HepG2 (cell line): ENCODE data around the gene IQCE. TPM values are rescaled to one million over a fixed set of nuclear protein-coding genes. Genes with fewer than 3 reads are reported as not detected.

Source experiments
- ESRRA ChIP-seq: sonication (generic); formaldehyde crosslinking; IDR thresholded peaks from 2 replicates; pipeline ENCODE4 v1.5.1; 2020; ENCODE audit warnings: mild to moderate bottlenecking, low read depth, missing genetic modification reagents
- MAZ ChIP-seq, 2 experiments: sonication (generic) in 1 of 2; formaldehyde crosslinking in 1 of 2; IDR thresholded peaks; 2 replicates each; pipeline versions ENCODE4 v1.5.0 to v1.6.1; 2012 to 2020; ENCODE audit warnings: low read depth in 2 of 2, mild to moderate bottlenecking in 2 of 2, borderline replicate concordance in 1 of 2, improper control_type of control experiment in 1 of 2, low read length in 1 of 2, missing genetic modification reagents in 1 of 2, moderate library complexity in 1 of 2
- MLLT10 ChIP-seq: sonication (generic); formaldehyde crosslinking; IDR thresholded peaks from 2 replicates; pipeline ENCODE4 v1.4.0; 2020; ENCODE audit warnings: missing genetic modification reagents
- RAD21 ChIP-seq: fragments of 450-650 bp; formaldehyde crosslinking; IDR thresholded peaks from 2 replicates; pipeline ENCODE4 v1.5.0; 2020; ENCODE audit warnings: mild to moderate bottlenecking
- SP1 ChIP-seq, 2 experiments: fragments of 450-650 bp in 1 of 2; sonication (generic) in 1 of 2; formaldehyde crosslinking in 1 of 2; IDR thresholded peaks; 2 replicates each; pipeline versions ENCODE4 v1.4.0 to v1.6.1; 2016 to 2020; ENCODE audit warnings: missing genetic modification reagents in 1 of 2
- TBL1XR1 ChIP-seq: fragments of 150-350 bp; IDR thresholded peaks from 2 replicates; pipeline ENCODE4 v1.6.1; 2014; ENCODE audit warnings: borderline replicate concordance, low read length; ENCODE audit not compliant: partially characterized antibody
- TEAD2 ChIP-seq: sonication (generic); formaldehyde crosslinking; IDR thresholded peaks from 2 replicates; pipeline ENCODE4 v1.9.0; 2021; ENCODE audit warnings: missing genetic modification reagents
- TEAD3 ChIP-seq: optimal IDR thresholded peaks from 2 replicates; pipeline ENCODE3; 2016; ENCODE audit warnings: borderline replicate concordance
- USF2 ChIP-seq, 2 experiments: sonication (generic) in 1 of 2; formaldehyde crosslinking in 1 of 2; IDR thresholded peaks; 2 replicates each; pipeline versions ENCODE4 v1.5.1 to v1.6.1; 2011 to 2020; ENCODE audit warnings: borderline replicate concordance in 1 of 2, low read depth in 1 of 2, low read length in 1 of 2, mild to moderate bottlenecking in 1 of 2, missing genetic modification reagents in 1 of 2, moderate library complexity in 1 of 2
- ZBTB21 ChIP-seq: sonication (generic); formaldehyde crosslinking; IDR thresholded peaks from 2 replicates; pipeline ENCODE4 v1.4.0; 2020; ENCODE audit warnings: missing genetic modification reagents
- ZNF24 ChIP-seq: fragments of 450-650 bp; IDR thresholded peaks from 2 replicates; pipeline ENCODE4 v1.6.1; 2017; ENCODE audit warnings: antibody characterized with exemption, mild to moderate bottlenecking
- ZNF720 ChIP-seq: sonication (generic); formaldehyde crosslinking; IDR thresholded peaks from 2 replicates; pipeline ENCODE4 v1.4.0; 2020; ENCODE audit warnings: missing genetic modification reagents
- ZNF761 ChIP-seq: sonication (generic); formaldehyde crosslinking; conservative IDR thresholded peaks from 2 replicates; pipeline ENCODE4 v1.4.0; 2020; ENCODE audit warnings: mild to moderate bottlenecking, missing genetic modification reagents
- ZNF772 ChIP-seq: sonication (generic); formaldehyde crosslinking; IDR thresholded peaks from 2 replicates; pipeline ENCODE4 v1.5.0; 2020; ENCODE audit warnings: mild to moderate bottlenecking, missing genetic modification reagents
- ZNF784 ChIP-seq: sonication (generic); formaldehyde crosslinking; IDR thresholded peaks from 2 replicates; pipeline ENCODE4 v1.5.1; 2020; ENCODE audit warnings: missing genetic modification reagents, mild to moderate bottlenecking, borderline replicate concordance
- polyA plus RNA-seq, 8 experiments: library from polyadenylated mRNA; depleted of rRNA in 3 of 8; stranded (reverse) in 7 of 8; unstranded in 1 of 8; fragments of >200 nt; fragmentation: Illumina TruSeq in 4 of 8; extraction: Trizol in 4 of 8; gene quantifications; 2 replicates each; pipeline versions ENCODE4 v1.2.1 to v1.2.3, GENCODE V29; 2011 to 2016; ENCODE audit warnings: low read depth in 4 of 8, missing spikeins in 1 of 8, mixed read lengths in 1 of 8; ENCODE audit not compliant: insufficient read depth in 1 of 8
- total RNA-seq, 5 experiments: library from RNA; depleted of rRNA; stranded (reverse); fragments of >200 nt; fragmentation: Illumina TruSeq; extraction: Trizol; gene quantifications; 2 replicates each; pipeline ENCODE4 v1.2.3, GENCODE V29; 2016; ENCODE audit warnings: low read depth in 1 of 5
- TF ChIP-seq, protein P1 (sequence below): sonication (generic); formaldehyde crosslinking; IDR thresholded peaks from 2 replicates; pipeline ENCODE4 v1.4.0; 2020; ENCODE audit warnings: missing genetic modification reagents
- TF ChIP-seq, protein P2 (sequence below): sonication (generic); formaldehyde crosslinking; IDR thresholded peaks from 2 replicates; pipeline ENCODE4 v1.4.0; 2020; ENCODE audit warnings: missing genetic modification reagents

IQCE gene
- total and polyA plus RNA-seq, 2 of the 13 experiments (the other 11 are each of a cell fraction or from before 2014, with no cell fraction given): 1.5 to 2.5 TPM

DNA sequence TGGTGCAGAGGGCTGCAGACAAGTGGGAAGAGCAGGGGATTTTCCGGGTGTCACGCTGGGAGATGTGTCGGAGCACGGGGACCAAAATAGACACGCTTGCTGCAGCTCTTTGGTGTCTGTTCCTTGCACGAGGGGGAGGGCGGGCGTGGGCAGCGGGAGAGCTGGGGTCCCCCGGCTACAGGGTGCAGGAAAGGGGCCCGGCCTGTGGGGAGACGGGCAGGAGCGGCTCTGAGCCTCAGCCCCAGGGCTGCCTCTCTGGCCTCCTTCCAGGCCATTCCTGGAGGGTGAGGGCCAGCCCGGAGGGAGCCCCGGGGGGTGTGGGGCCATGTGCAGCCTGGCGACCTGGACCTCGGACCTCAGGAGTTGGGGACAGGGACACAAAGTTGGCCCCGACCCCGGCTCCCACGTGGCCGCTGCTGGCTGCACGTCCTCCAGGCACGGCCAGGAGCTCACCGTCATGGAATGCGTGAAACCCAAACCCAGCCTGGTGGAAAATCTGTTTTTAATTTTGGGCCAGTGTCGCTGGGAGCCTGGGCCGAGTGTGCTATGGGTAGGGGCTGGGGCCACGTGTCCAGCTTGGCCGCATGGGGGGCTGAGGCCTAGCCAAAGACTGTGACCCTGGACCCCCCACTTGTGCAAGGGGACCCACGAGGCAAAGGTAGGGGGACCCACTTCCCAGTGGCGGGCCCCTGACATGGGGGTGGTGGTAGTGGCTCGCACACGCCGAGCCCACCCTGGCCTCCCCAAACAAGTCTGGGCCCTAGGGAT lies 79.6 kb downstream of the IQCE start (continued):
- no peak for TF ChIP-seq TEAD2 (CRISPR knock-in tag)
- peak; percentile 46; the same call in 1 of the 2 replicates for TF ChIP-seq ZNF761
- no peak for TF ChIP-seq ZNF24
- TF ChIP-seq RAD21 (CRISPR knock-in tag): no peak; the same call in 1 of the 2 replicates
- 0 out of 2 replicates have a peak, but pooled peaks have one; percentile 43 for TF ChIP-seq MAZ (IDR thresholded peaks at IDR 0.05; ENCODE audit: borderline replicate concordance, low read depth, low read length)
- peak; percentile 79 for TF ChIP-seq MAZ (CRISPR knock-in tag; IDR thresholded peaks at IDR 0.05; ENCODE audit: low read depth)
- peak; percentile 93; the same call in 1 of the 2 replicates for TF ChIP-seq ESRRA (CRISPR knock-in tag)
- no peak for TF ChIP-seq TBL1XR1
- no peak for TF ChIP-seq MLLT10
- TF ChIP-seq ZBTB21 (CRISPR knock-in tag): no peak; the same call in 1 of the 2 replicates
- no peak for TF ChIP-seq ZNF784 (CRISPR knock-in tag)
- peak; percentile 79; the same call in 1 of the 2 replicates for TF ChIP-seq ZNF772 (CRISPR knock-in tag)
- TF ChIP-seq, protein P1, sequence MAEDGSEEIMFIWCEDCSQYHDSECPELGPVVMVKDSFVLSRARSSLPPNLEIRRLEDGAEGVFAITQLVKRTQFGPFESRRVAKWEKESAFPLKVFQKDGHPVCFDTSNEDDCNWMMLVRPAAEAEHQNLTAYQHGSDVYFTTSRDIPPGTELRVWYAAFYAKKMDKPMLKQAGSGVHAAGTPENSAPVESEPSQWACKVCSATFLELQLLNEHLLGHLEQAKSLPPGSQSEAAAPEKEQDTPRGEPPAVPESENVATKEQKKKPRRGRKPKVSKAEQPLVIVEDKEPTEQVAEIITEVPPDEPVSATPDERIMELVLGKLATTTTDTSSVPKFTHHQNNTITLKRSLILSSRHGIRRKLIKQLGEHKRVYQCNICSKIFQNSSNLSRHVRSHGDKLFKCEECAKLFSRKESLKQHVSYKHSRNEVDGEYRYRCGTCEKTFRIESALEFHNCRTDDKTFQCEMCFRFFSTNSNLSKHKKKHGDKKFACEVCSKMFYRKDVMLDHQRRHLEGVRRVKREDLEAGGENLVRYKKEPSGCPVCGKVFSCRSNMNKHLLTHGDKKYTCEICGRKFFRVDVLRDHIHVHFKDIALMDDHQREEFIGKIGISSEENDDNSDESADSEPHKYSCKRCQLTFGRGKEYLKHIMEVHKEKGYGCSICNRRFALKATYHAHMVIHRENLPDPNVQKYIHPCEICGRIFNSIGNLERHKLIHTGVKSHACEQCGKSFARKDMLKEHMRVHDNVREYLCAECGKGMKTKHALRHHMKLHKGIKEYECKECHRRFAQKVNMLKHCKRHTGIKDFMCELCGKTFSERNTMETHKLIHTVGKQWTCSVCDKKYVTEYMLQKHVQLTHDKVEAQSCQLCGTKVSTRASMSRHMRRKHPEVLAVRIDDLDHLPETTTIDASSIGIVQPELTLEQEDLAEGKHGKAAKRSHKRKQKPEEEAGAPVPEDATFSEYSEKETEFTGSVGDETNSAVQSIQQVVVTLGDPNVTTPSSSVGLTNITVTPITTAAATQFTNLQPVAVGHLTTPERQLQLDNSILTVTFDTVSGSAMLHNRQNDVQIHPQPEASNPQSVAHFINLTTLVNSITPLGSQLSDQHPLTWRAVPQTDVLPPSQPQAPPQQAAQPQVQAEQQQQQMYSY (CRISPR knock-in tag): no peak; the same call in 1 of the 2 replicates
- no peak for TF ChIP-seq SP1 (IDR thresholded peaks at IDR 0.05)
- no peak for TF ChIP-seq SP1 (CRISPR knock-in tag; IDR thresholded peaks at IDR 0.05)
- no peak for TF ChIP-seq ZNF720 (CRISPR knock-in tag)
- 0 out of 2 replicates have a peak, but pooled peaks have one; percentile 22 for TF ChIP-seq USF2 (IDR thresholded peaks at IDR 0.05; ENCODE audit: low read depth, low read length)
- TF ChIP-seq USF2 (CRISPR knock-in tag; IDR thresholded peaks at IDR 0.05; ENCODE audit: borderline replicate concordance): peak; percentile 68; the same call in 1 of the 2 replicates
- TF ChIP-seq, protein P2, sequence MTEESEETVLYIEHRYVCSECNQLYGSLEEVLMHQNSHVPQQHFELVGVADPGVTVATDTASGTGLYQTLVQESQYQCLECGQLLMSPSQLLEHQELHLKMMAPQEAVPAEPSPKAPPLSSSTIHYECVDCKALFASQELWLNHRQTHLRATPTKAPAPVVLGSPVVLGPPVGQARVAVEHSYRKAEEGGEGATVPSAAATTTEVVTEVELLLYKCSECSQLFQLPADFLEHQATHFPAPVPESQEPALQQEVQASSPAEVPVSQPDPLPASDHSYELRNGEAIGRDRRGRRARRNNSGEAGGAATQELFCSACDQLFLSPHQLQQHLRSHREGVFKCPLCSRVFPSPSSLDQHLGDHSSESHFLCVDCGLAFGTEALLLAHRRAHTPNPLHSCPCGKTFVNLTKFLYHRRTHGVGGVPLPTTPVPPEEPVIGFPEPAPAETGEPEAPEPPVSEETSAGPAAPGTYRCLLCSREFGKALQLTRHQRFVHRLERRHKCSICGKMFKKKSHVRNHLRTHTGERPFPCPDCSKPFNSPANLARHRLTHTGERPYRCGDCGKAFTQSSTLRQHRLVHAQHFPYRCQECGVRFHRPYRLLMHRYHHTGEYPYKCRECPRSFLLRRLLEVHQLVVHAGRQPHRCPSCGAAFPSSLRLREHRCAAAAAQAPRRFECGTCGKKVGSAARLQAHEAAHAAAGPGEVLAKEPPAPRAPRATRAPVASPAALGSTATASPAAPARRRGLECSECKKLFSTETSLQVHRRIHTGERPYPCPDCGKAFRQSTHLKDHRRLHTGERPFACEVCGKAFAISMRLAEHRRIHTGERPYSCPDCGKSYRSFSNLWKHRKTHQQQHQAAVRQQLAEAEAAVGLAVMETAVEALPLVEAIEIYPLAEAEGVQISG: peak; percentile 82
- TF ChIP-seq TEAD3 (CRISPR knock-in tag): peak; percentile 86
